CD1c-positive myeloid dendritic cell (primary cell): Measurements from ENCODE around the gene TMEM132E.

Experiments
- DNase-seq: peaks from one replicate; pipeline ENCODE4 v3.0.0-alpha.2; 2016; ENCODE audit errors: extremely low spot score

Gene TMEM132E

DNA sequence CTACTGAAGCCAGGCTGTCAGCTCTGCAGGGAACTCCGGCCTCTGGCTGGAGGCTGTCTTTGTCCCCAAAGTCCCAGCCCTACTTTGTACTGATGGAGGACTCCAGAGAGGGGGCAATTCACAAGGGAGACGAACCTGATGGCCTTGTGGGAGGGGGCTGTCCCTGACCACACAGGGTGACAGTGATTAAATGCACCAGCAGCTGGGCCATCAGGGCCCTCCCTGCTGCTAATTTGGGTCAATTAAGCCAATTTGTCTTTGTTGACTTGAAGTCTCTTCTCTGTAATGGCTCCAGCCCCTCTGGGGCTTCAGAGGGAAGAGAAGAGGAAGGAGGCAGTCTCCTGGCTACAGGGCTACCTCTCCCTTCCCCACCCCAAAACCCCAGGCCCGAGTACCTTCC is 22.0 kb downstream of the TMEM132E start:
- DNase-seq: no peak

GRCh38 chr17:34603974-34604373 is 24.6 kb downstream of the TMEM132E start:
- DNase-seq: no peak

- no peak for DNase-seq
Observed at GRCh38 chr17:34606763-34607162, 27.4 kb downstream of the TMEM132E start.

- DNase-seq: no peak
Observed at GRCh38 chr17:34607917-34608316, 28.5 kb downstream of the TMEM132E start.

DNA sequence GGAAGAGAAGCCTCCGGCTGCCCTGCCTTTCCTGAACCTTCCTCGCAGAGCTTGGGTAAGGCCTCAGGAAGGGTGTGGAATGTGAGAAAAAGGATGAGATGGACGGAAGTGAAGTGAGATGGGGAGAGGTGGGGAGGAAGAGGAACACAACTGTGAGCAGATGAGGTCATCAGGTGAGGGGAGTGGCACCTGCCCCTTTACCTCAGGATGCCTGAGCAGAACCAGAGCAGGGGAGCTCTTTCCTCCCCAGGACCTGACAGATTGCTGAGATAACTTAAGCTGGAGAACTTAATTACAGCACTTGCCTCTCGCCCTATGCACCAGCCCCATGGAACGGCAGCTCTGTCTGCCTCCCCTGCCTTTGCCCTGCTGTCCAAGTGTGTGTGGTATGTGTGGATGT is 29.8 kb downstream of the TMEM132E start:
- DNase-seq: no peak

GRCh38 chr17:34610039-34610438 is 30.7 kb downstream of the TMEM132E start:
- no peak for DNase-seq

GRCh38 chr17:34610506-34610905 is 31.1 kb downstream of the TMEM132E start:
- no peak for DNase-seq

GRCh38 chr17:34613064-34614019 is 34.0 kb downstream of the TMEM132E start:
- DNase-seq: no peak

DNA sequence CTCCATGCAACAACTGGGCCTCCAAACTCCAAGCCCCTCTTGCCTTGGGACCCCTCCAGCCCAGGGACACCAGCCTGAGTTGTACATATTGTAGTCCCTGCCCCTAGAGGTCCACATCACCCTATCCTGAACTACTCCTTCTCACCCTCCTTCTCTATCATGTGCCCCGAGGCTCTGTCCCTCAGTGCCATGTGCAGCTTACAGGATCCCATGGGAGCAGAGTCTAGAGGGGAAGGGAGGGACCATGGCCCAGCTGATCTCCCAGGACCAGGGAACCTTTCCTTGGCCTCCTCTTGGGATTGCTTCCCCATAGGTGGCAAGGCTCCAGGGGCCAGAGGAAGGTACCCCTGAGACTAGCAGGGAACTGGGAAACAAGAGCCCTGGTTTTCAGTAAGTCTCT is 35.3 kb downstream of the TMEM132E start:
- no peak for DNase-seq

GRCh38 chr17:34615326-34615725 is 35.9 kb downstream of the TMEM132E start:
- no peak for DNase-seq

DNA sequence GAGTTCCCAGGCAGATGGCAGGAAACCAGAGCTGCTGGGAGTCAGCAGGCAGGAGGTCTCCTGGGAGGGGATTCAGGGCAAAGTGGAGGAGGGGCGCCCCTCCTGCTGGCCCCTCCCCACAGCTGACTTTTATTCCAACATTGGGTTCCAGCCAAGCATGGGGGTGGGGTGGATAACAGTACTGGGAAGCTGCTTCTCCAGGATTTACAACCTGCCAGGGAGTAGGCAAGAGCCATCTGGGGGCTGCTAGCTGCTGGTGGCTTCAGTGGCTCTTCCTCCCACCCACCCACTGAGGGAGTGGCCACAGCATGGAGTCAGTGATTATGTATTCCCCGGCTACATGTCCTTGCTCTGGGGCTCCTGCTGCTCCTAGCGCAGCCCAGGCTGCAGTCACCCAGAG is 36.8 kb downstream of the TMEM132E start:
- DNase-seq: no peak

DNA sequence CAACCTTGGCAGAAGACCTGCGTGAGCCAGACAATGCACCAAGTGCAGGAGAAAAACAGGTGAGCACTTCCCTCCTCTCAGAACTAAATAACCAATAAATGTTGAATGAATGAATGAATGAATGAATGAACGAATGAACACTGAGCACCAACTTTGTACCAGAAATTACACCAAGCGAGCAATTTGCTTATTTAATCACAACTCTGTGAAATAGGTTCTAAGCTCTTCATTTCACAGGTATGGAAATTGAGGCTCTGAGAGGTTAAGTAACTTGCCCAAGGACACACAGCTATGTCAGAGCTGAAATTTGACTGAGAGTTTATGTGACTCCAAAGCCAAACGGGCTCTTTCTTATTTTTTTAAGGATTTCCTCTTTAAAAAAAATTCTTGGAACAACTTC is 38.0 kb downstream of the TMEM132E start:
- DNase-seq: no peak

DNA sequence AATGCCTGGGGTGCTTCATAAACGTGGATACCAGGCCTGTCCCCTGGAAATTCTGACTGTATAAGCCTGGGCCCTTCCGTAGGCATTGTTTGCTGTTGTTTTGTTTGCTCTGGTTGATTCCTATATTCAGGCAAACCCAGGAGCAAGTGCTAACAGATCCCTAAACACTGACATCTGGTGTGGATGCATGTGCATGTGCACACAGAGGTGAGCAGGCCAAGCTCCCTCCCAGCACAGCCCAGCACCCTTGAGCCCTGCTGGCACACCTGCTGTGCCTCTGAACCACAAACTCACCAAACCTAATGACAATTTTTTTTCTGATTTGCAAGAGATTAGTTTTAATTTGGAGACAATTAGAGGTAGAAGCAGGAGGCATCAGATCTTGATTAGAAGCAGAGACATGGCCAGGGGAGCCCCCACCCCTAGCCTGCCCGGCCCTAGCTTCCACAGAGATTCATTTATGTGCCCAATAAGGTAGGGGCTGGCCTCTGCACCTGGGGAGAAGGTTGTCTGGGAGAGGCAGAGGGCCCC is 40.4 kb downstream of the TMEM132E start:
- DNase-seq: no peak

DNA sequence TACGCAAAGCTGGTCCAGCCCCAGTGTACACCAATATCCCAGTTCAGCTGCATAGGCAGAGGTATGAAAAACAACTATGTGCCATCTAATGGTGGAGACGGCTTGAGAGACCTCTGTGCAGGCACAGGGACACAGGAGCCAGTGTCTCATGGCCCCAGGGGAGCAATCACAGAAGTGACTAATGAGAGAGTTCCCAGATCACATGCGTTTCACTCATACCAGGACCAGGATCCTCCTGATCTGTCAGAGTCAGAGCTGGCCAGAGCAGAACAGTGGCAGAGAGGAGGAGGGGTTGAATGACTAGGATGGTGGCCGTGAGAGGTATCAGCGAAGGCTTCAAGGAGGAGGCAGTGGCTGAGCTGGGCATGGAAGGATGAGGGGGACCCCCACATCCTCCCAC is 41.1 kb downstream of the TMEM132E start:
- no peak for DNase-seq

GRCh38 chr17:34622862-34623623 is 43.7 kb downstream of the TMEM132E start:
- no peak for DNase-seq

DNA sequence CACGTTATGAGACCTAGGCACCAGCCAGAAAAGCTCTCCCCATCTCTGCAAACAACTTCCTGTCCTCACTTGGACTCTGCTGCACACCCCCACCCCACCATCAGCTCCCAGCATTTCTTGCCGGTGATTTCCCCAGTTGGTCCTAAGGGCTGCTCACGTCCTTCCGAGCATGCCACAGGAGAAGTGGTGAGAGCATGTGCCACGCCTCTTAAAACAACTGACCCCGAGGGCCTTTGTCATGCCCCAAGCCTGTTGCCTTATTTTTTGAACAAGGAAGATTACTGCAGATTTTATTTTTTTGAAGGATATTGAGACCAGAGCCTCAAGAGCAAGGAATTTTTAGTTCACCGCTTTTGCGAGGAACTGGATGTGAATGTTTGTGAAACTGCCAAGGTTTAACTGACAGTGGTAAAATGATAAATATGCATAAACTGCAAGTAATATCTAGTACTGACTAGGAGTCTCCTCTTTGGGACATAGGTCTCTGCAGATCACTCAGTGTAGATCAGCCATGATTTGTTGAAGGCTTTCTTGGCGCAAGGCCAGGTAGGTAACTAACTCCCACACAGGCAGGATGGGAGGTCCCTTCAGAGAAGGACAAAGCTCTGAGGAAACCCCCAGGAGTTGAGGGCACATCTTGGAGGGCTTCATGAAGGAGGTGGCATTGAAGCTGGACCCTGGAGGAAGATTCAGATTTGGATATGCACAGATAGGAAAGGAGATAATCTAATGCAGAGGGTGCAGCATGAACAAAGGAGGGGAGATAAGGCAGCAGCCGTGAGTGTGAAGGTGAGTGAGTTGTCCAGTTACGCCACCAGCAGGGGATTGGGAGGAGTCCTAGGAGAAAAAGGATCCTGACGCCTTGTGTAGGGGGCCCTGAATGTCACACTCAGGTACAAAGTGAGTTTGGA is 44.7 kb downstream of the TMEM132E start:
- DNase-seq: no peak

DNA sequence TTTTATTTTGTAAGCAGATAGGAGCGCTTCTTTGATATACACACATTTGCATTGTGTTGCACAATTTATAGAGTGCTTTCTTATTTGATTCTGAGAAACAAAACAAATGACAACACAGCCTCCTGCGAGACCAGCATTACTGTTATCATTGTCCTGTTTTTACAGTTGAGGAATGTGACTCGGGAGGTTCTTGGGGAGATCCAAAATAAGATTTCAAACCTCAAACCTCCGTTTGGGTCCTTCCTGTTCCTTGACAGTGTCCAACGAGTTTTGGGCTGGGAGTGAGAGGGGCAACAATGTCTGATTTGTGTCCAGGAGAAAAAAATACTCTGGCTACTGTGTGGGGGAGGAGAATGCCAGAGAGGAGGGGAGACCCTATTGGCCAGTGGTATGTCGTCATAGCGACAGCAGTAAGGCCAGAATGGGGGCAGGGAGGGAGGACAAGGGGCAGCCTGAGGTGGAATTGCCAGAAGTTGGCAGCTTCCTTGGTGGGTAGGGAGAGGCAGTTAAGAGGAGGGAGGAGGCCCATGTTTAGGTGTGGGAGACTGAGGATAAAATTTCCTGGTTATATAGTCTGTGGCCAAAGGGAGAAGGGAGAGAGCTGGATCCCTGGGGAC is 45.5 kb downstream of the TMEM132E start:
- no peak for DNase-seq

- no peak for DNase-seq
Observed at GRCh38 chr17:34626121-34626681, 46.8 kb downstream of the TMEM132E start.

DNA sequence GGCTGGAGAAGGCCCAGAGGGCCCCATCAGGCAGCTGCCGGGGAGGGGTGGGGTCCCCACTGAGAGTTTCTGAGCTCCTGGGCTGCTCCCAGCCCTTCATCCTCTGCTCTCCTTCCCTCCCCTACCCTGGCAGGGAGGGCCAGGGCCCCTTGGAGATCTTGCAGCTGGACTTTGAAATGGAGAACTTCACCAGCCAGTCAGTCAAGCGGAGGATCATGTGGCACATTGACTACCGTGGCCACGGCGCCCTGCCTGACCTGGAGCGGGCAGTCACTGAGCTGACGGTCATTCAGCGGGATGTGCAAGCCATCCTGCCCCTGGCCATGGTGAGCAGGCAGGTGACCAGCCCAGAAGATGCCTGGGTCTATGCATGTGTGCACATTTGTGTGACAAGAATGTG is 49.5 kb downstream of the TMEM132E start:
- no peak for DNase-seq

- no peak for DNase-seq
Observed at GRCh38 chr17:34633351-34633750, 54.0 kb downstream of the TMEM132E start.

GRCh38 chr17:34633760-34634159 is 54.4 kb downstream of the TMEM132E start:
- no peak for DNase-seq
